Uterus (tissue), 4 donors: ENCODE data around the gene DYNC2H1. TPM values are rescaled to one million over a fixed set of nuclear protein-coding genes. Genes with fewer than 3 reads are reported as not detected.

Experiments
- DNase-seq, 2 donors: peaks; one replicate each; pipeline ENCODE4 v3.0.0-alpha.2; 2019 to 2020
- H3K27ac ChIP-seq, 2 donors: fragments of 200-600 bp; sonication (generic); 1 replicate in 1 of 2; 2 replicates in 1 of 2; pipeline ENCODE4 v1.5.1; 2016 to 2018
- H3K27me3 ChIP-seq, 2 donors: fragments of 200-600 bp; sonication (generic); one replicate each; pipeline ENCODE4 v1.5.1; 2018 to 2019; ENCODE audit warnings: control low read depth in 1 of 2
- H3K36me3 ChIP-seq, 2 donors: fragments of 200-600 bp; sonication (generic); one replicate each; pipeline ENCODE4 v1.5.1; 2019; ENCODE audit warnings: control low read depth in 1 of 2
- H3K4me1 ChIP-seq, 2 donors: fragments of 200-600 bp; sonication (generic); one replicate each; pipeline ENCODE4 v1.5.1; 2018 to 2019; ENCODE audit warnings: control low read depth in 1 of 2
- H3K4me3 ChIP-seq, 2 donors: fragments of 200-600 bp; sonication (generic); 1 replicate in 1 of 2; 2 replicates in 1 of 2; pipeline ENCODE4 v1.5.1; 2018 to 2019; ENCODE audit warnings: mild to moderate bottlenecking in 1 of 2
- H3K9me3 ChIP-seq, 2 donors: fragments of 200-600 bp; sonication (generic); one replicate each; pipeline ENCODE4 v1.5.1; 2019; ENCODE audit warnings: control low read depth in 1 of 2
- CTCF ChIP-seq, 4 experiments: fragments of 200-600 bp in 2 of 4; fragments of 450-650 bp in 2 of 4; sonication (generic) in 2 of 4; IDR thresholded peaks; one replicate each; pipeline ENCODE4 v1.5.1; 2016 to 2019; ENCODE audit warnings: antibody characterized with exemption in 4 of 4, mild to moderate bottlenecking in 2 of 4, moderate library complexity in 1 of 4
- POLR2A ChIP-seq, 2 donors: fragments of 450-650 bp; IDR thresholded peaks; one replicate each; pipeline ENCODE4 v1.6.1; 2016; ENCODE audit warnings: antibody characterized with exemption in 2 of 2, mild to moderate bottlenecking in 1 of 2, moderate library complexity in 1 of 2
- intact Hi-C: fragments of 100-400 bp; cut with DNase I; formaldehyde crosslinking; loops from one replicate; pipeline ENCODE4 v1.15.1; 2023; ENCODE audit warnings: low total_unique reads
- total RNA-seq, 4 donors: library from RNA; depleted of rRNA in 3 of 4; stranded (reverse); fragments of >200 nt in 3 of 4; gene quantifications; one replicate each; pipeline versions ENCODE4 v1.1.0 to v1.2.4, GENCODE V29; 2014 to 2023
- donor health status: DM: yes; HTN: yes; CAD: no.

DYNC2H1 gene
- total RNA-seq, 4 donors from 2014 or later = 24.8 to 96.1 (median 53.5) TPM

GRCh38 chr11:103434073-103434411 lies 324.8 kb downstream of the DYNC2H1 start:
- no peak overlapping the region for H3K27ac ChIP-seq
- intact Hi-C loops = no loop called here
- H3K27me3 ChIP-seq = no peaks in the 10 kb centered on the region
- H3K36me3 ChIP-seq = no peaks in the 10 kb centered on the region
- H3K4me1 ChIP-seq = no peaks in the 10 kb centered on the region
- DNase-seq = no peak
- TF ChIP-seq CTCF (IDR thresholded peaks at IDR 0.05) (no peak), POLR2A (IDR thresholded peaks at IDR 0.05) (no peak)
- no peak overlapping the region for H3K4me3 ChIP-seq
- no peaks in the 10 kb centered on the region for H3K9me3 ChIP-seq

GRCh38 chr11:103436131-103436770 lies 327.0 kb downstream of the DYNC2H1 start:
- Histone ChIP-seq H3K27ac (no peak overlapping the region), H3K9me3 (no peaks in the 10 kb centered on the region), H3K4me1 (no peaks in the 10 kb centered on the region), H3K27me3 (no peaks in the 10 kb centered on the region), H3K4me3 (no peak overlapping the region), H3K36me3 (no peaks in the 10 kb centered on the region)
- TF ChIP-seq POLR2A (IDR thresholded peaks at IDR 0.05) (no peak), CTCF (IDR thresholded peaks at IDR 0.05) (no peak)
- intact Hi-C loops = no loop called here
- DNase-seq = no peak

GRCh38 chr11:103441021-103441420 lies 331.8 kb downstream of the DYNC2H1 start:
- Histone ChIP-seq H3K27ac (no peak overlapping the region), H3K4me3 (no peak overlapping the region), H3K36me3 (no peaks in the 10 kb centered on the region), H3K4me1 (no peaks in the 10 kb centered on the region), H3K27me3 (no peaks in the 10 kb centered on the region), H3K9me3 (no peaks in the 10 kb centered on the region)
- intact Hi-C loops = no loop called here
- TF ChIP-seq CTCF (IDR thresholded peaks at IDR 0.05) = no peak
- TF ChIP-seq POLR2A (IDR thresholded peaks at IDR 0.05) = no peak
- no peak for DNase-seq

GRCh38 chr11:103448966-103449365 lies 339.7 kb downstream of the DYNC2H1 start:
- Histone ChIP-seq H3K9me3 (no peaks in the 10 kb centered on the region), H3K4me3 (no peak overlapping the region), H3K27me3 (no peaks in the 10 kb centered on the region), H3K4me1 (no peaks in the 10 kb centered on the region), H3K27ac (no peak overlapping the region), H3K36me3 (no peaks in the 10 kb centered on the region)
- intact Hi-C loops = no loop called here
- DNase-seq = no peak
- TF ChIP-seq POLR2A (IDR thresholded peaks at IDR 0.05) (no peak), CTCF (IDR thresholded peaks at IDR 0.05) (no peak)

- intact Hi-C loops = no loop called here
- no peak overlapping the region for H3K4me3 ChIP-seq
- no peaks in the 10 kb centered on the region for H3K36me3 ChIP-seq
- no peaks in the 10 kb centered on the region for H3K27me3 ChIP-seq
- DNase-seq = no peak
- no peaks in the 10 kb centered on the region for H3K9me3 ChIP-seq
- H3K27ac ChIP-seq = no peak overlapping the region
- no peaks in the 10 kb centered on the region for H3K4me1 ChIP-seq
- TF ChIP-seq POLR2A (IDR thresholded peaks at IDR 0.05) (no peak), CTCF (IDR thresholded peaks at IDR 0.05) (no peak)
These were observed 341.0 kb downstream of the DYNC2H1 start for GRCh38 chr11:103450241-103450640.
